ENCODE data around the gene ABHD15.
A peak's percentile ranks its signal among the peaks of the same experiment; 100 is the strongest.

Gene ABHD15

GRCh38 chr17:29572691-29573557, 6.1 kb upstream of the ABHD15 start:
- peak; percentile 42 for TF ChIP-seq CTCF (conservative IDR thresholded peaks at IDR 0.05; ENCODE audit: control insufficient read depth, insufficient read depth, low read depth, low read length)
- DNase-seq (ENCODE audit: low read depth), result peak; percentile 63
- no peak overlapping the region for H3K4me3 ChIP-seq (ENCODE audit: control insufficient read depth, low read depth, low read length)

- no peak for TF ChIP-seq CTCF (conservative IDR thresholded peaks at IDR 0.05; ENCODE audit: control insufficient read depth, insufficient read depth, low read depth, low read length)
- DNase-seq (ENCODE audit: low read depth), result no peak
- no peak overlapping the region for H3K4me3 ChIP-seq (ENCODE audit: control insufficient read depth, low read depth, low read length)
Observed at GRCh38 chr17:29571883-29572681, 5.2 kb upstream of the ABHD15 start.

- H3K4me3 ChIP-seq (ENCODE audit: control insufficient read depth, low read depth, low read length), result no peak overlapping the region
- no peak for DNase-seq (ENCODE audit: low read depth)
Observed at GRCh38 chr17:29571486-29571882, 4.6 kb upstream of the ABHD15 start.

GRCh38 chr17:29570521-29570920, 3.7 kb upstream of the ABHD15 start:
- H3K4me3 ChIP-seq (ENCODE audit: control insufficient read depth, low read depth, low read length), result no peak overlapping the region

More at GRCh38 chr17:29571486-29571882, 4.6 kb upstream of the ABHD15 start:
- no peak for TF ChIP-seq CTCF (conservative IDR thresholded peaks at IDR 0.05; ENCODE audit: control insufficient read depth, insufficient read depth, low read depth, low read length)

GRCh38 chr17:29569245-29569950, 2.6 kb upstream of the ABHD15 start:
- H3K4me3 ChIP-seq (ENCODE audit: control insufficient read depth, low read depth, low read length), result peak overlapping the region; percentile 64
- TF ChIP-seq CTCF (conservative IDR thresholded peaks at IDR 0.05; ENCODE audit: control insufficient read depth, insufficient read depth, low read depth, low read length), result no peak
- DNase-seq (ENCODE audit: low read depth), result no peak

More at GRCh38 chr17:29570521-29570920, 3.7 kb upstream of the ABHD15 start:
- no peak for DNase-seq (ENCODE audit: low read depth)
- TF ChIP-seq CTCF (conservative IDR thresholded peaks at IDR 0.05; ENCODE audit: control insufficient read depth, insufficient read depth, low read depth, low read length), result no peak
